ENCODE data around the gene PLCH2.

The PLCH2 gene

DNA sequence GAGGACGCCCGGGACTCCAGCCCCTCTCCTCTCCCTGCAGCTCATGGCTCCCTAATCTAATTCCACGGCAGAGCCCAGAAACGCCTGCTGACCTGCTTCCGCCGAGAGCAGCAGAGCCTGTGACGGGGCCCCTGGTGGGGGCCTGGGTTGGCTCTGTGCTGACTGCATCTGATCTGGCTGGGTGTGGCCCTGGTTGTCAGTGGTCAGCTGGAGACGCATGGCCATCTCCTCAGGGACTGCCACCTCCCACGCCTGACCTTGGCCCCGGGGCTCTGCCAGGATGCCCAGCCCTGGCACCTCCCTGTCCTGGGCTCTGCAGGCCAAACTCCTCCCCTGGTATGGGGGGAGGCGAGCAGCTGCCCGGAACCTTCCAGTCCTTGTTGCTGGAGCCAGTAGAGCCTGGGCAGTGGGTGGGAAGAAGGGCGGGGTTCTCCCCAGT, 1.1 kb upstream of the PLCH2 start:
- no peak for DNase-seq

DNA sequence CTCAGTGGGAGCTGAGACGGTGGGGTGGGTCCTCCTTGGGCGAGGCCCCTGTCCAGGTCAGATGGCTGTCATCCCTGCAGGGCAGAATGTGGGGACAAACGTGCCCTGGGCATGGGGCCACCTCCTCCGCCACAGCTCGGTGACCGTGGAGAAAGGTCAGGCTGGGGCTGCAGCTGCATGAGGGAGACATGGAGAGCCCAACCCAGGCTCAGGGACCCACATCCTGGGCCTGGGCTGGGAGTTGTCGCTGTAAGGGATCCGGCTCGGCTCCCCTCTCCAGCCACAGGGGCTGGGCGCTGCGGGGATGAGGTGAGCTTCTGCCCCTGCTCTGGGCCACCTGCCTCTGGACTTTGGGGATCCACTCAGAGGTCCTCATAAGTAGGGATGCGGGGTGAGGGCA, 518 bp upstream of the PLCH2 start:
- no peak for DNase-seq

DNA sequence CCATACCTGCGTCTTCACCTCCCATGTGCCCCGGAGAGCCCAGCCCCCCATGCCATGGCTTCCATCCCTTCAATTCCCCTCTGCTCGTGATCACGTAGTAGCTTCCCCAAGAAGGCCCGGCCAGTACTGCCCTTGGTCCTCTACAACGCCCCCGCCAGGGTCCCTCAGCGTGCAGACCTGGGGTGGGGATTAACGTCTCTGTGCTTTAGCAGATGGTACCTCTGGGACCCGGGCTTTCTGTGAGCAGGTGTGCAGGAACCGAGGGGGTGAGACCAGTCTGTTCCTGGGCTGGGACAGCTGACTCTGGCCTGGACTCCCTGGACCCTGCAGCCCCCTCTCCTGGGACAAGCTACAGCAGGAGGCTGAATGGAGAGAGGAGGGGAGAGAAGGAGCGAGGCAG, 1.2 kb downstream of the PLCH2 start:
- DNase-seq, result no peak

DNA sequence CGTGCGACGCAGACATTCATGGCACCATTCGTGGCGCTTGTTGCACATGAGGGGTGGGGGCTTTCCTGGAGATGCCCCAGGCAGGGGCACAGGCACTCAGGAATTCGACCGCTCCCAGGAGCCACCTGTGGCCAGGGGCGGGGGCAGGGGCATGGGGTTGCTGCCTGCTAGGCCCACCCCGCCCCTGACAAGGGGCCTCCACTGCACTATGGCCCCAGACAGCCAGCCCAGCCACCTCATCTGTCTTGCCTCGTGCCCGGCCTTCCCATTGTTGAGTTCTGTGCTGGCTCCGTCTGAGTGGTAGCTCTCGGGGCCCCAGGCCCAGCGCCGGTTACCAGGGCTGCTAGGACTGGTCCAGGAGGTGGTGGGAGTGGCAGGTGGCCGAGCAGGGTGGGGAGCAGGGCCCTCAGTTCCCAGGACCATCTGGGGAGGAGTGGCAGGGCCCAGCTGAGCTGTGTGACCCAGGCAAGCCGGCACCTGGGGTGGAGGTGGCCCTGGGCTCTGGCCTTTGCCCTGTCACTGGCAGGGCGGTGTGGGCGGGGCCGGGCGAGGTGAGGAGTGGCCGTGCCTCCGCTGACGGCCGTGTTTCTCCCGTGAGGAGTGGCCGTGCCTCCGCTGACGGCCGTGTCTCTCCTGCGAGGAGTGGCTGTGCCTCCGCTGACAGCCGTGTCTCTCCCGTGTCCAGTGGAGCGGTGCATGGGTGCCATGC, 1.9 kb downstream of the PLCH2 start:
- DNase-seq, result no peak

DNA sequence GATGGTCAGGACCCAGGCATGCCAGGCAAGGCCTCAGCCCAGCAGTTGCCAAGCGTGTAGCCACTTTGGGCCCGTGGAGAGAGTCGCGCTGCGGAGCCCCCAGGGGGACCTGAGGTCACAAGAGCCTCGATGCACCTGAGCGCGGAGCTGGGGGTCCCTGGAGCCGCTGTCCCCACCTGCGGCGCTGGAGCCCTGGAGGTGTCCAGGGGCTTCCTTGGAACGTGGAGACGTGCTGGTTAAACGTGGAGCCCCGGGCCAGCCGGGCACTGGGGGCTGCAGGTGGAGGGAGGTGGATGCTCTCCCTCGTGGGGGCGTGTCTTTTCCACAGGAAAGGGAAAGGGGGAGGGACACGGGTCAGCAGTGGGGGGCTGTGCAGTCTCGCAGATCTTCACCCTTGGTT, 3.1 kb downstream of the PLCH2 start:
- no peak for DNase-seq

DNA sequence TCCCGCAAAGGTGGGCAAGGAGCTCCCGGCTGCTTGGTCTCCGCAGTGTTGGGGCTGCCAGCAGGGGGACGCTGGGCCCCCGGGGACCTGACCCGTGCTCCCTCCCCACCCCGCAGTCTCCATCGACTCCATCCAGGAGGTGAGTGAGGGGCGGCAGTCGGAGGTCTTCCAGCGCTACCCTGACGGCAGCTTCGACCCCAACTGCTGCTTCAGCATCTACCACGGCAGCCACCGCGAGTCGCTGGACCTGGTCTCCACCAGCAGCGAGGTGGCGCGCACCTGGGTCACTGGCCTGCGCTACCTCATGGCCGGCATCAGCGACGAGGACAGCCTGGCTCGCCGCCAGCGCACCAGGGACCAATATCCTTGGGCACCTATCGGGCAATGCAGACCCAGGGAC, 3.5 kb downstream of the PLCH2 start:
- no peak for DNase-seq

DNA sequence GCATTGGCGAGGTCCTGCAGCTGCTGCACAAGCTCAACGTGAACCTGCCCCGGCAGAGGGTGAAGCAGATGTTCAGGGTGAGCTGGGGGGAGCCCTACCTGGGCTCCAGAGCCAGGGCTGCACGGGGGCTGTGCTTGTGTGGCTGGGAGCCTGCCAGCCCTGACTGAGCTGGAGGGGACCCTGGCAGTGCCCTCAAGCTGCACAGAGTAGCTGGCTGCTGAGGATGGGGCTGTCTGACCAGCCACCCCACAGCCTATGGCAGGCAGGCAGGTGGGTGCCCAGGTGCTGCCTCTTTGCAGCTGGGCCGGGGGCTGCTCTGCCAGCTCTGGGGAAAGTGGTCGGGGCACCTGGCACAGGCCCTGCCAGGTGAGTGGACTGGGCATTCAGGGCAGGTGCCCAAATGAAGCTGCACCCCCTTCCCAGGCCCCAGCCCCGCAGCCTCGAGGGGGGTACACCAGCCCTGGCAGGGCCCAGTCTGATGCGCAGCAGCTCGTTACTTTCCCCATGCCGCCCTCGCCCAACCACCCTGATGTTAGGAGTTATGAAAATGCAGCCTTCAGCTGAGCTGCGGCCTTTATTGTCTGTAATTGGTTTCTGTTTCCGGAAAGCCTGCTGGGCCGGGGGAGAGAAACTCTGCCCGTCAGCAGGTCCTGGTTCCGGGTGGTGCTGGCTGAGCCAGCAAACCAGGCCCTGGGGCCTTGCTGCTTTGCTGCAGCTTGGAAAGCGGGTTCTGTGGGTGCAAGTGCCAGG, 4.3 kb downstream of the PLCH2 start:
- DNase-seq, result no peak

DNA sequence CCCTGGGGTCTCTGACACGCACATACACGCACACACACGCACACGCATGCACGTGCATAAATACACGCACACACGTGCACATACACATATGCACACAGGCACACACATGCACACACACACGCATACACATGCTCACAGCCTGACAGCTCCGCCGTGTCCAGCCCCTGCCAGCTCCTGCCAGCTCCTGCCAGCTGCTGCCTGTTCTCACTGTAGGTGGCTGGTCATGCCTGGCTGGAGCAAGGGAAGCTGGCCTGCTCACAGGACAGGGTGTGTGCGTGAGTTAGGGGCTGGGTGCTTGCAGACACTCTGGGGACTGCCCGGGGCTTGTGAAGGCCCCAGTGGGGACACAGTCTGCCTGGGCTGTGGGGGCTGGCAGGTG, 4.9 kb downstream of the PLCH2 start:
- DNase-seq, result no peak

DNA sequence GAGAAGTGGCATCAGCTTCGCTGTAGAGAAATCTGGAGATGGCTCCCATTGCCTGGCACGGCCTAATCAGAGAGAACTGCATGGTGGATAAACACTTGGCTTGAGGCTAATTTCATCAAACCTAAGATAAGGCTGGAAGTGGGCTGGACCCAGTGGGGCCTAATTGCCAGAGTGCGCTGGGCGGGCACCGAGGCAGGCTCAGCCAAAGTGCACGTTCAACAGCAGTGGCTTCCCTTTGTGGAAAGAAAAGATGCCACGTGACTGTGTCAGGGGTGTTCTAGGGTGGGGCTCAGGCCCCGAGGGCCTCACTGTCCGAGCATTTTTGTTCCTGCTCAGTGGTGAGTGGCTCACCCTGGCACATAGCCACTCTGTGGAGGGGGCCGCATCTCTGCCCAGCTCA, 5.8 kb downstream of the PLCH2 start:
- DNase-seq, result no peak

DNA sequence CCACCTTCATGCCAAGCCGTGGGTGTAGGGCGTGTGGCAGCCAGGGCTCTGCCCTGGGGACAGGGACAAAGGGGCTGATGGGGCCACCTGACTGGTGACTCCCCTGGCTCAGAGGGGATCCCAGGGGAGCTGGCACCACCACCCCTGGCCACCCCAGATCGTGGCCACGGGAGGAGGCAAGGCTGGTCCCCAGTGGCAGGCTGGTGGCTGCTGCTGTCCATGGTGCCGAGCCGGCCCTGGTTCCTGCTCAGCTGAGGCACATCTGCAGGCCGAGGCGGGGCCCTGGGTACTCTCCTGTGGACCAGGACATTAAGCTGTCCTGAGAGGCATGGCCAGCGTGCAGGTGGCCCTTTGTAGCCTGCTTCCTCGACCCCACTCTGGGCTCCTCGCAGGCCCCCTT, 6.5 kb downstream of the PLCH2 start:
- no peak for DNase-seq

DNA sequence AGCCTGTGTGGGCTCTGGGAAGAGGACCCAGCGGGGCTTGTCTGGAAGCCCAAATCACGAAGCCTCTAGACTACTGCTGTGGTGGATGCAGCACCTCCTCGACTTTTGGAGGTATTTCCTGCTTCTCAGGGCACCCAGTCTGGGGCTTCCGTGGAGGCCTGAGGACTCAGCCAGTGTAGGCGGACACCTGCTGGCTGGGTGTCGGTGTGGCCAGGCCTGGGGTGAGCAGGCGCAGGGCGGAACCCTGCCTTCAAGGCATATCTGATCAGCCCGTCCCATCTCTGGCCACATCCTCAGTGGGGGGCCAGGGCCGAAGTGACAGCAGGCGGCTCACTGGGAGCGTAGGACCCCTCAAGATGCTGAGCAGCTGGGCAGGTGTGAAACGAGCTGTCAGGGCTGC, 6.9 kb downstream of the PLCH2 start:
- DNase-seq, result no peak

DNA sequence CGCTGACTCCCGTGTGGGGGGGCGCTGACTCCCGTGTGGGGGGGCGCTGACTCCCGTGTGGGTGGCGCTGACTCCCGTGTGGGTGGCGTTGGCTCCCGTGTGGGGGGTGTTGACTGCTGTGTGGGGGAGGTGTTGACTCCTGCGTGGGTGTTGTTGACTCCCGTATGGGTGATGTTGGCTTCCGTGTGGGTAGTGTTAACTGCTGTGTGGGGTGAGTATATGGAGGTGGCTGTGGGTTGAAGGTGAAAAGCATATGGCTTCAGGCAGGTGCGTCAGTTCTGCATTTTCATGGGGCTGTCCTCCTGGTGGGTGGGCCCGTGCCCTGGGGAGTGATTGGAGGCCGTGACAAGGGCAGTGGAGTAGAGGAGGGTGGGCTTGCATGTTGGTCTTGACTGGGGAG, 7.9 kb downstream of the PLCH2 start:
- no peak for DNase-seq

DNA sequence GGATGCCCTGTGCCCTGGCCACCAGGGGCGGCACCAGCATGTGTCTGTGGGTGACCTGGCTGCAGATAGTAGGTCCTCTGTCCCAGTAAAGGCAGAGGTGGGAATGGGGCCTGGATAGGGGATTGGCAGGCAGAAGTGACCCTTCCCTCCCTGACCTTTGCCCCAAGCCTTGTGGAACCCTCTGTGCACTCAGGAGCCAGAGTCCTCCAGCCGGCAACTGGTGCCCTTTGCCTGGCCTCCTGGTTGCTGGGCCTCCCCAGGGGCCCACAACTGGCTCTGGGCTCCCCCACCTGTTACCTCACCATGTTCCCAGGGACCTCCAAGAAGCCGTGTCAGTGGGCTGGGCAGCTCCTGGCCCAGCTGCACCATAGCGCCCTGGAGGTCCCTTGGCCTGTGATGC, 10.0 kb downstream of the PLCH2 start:
- DNase-seq, result no peak

DNA sequence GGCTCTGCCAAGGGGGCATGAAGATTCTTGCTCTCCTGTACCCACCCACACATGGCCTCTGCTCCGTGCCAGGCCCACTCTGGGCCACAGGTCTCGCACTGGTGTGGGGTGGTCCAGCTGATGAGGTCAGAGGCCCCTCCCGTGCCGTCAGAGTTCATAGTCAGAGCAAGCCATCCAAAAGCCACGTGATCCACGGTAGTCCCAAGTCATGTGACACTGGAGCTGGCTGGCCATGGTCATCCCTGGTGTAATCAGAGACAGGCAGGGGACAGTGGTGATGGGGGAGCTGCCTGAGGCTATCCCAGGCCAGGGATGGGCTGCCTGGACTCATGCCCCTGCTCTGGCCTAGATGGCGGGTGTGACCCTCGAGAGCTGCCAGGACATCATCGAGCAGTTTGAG, 10.5 kb downstream of the PLCH2 start:
- no peak for DNase-seq

DNA sequence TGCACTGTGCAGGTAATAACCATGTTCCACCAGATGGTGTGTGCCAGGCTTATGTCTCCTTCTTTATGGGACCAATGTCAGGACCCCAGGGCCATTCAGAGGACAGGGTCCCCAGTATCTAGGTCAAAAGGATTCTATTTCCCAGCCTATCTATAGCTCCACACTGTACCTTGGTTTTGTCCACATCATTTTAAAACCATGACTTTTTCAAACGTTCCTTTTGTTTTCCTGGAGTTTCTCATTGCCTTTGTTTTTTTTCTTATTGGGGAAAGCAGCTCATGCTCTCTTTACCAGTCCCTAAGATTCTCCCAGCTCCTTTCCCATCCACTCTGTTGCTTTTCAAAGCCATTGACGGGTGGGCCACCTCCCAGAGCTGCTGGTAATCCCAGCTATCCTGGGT, 12.6 kb downstream of the PLCH2 start:
- no peak for DNase-seq

DNA sequence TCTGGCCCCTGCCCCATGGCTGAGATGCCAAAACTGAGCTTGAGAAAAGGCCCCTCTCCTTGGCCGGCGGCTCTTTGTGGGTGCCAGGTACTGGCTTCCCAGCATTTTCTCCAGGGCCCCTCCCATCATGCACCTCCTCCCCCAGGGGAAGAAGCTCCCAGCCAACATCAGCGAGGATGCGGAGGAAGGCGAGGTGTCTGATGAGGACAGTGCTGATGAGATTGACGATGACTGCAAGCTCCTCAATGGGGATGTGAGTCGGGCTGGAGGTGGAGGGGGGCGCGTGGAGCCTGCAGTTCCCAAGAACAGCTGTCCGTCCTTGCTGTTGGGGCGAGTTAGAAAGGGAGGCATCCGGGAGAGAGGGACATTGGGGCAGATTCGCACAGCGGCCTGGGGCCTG, 13.5 kb downstream of the PLCH2 start:
- DNase-seq, result peak in 1 of 51 donors; percentile 58

DNA sequence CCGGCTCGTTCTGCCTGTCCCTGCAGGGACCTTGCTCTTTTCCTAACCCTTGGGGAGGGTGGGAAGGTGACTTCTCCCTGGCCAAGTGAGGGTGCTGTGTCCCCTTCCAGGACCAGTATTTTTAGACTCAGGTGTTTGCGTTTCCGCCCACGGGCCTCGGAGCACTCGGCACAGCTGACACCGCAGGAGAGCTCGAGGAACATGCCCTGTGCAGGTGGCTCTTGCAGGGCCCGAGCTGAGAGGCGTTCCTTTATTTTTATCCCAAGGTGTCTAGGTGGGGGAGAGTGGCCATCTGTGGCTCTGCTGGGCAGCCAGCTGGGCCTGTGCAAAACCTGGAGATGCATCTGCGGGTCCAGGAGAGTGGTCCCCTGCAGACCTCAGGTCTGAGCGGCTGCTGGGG, 16.0 kb downstream of the PLCH2 start:
- DNase-seq, result no peak

DNA sequence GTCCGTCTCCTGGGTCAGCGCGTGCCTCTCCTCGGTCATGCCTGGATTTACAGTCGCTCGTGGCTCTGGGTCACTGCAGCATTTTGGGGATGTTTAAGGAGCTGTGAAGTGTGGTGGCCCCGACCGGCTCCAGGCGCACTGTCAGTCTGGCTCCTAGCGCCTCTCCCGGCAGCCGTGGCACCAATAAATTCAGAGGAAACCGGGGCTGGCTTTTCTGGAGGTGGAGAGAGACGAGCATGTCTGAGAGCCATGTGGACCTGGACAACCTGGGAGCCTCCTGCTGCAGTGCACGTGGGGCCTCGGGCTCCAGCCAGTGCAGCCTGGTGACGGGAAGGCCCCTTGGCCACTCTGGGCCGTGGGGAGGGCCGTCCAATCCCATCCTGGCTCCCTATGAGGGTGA, 17.1 kb downstream of the PLCH2 start:
- peak in 1 of 51 donors; percentile 37 for DNase-seq

DNA sequence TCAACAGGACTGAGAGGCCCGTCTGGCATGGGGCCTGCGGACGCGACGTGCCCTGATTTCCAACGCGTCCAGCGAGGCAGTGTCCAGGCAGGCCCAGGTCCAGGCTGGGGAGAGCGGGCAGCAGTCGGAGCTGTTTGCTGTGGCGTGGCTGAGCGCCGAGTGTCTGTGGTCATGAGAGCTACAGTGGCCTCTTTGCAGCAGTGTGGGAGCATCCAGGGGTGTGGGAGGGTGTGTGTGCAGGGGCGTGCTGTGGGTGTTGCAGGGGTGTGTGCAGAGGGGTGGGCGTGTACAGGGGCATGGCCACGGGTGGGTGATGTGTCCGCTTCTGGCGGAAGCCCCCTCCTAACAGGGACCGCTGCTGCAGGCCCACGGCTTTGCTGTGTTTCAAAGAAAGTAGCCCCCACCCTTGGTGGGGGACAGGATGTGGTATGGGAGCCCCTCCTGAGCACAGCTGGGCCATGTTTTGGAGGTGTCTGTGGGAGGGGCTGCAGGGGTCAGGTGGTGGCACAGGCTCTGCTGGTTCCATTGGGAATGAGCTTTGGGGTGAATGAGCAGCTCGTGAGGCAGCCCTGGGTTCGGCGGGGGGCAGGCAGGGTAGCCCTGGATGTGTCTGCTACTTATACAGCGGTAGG, 17.7 kb downstream of the PLCH2 start:
- peak in 50 of 51 donors; percentile 9 to 95 (median 78) for DNase-seq

DNA sequence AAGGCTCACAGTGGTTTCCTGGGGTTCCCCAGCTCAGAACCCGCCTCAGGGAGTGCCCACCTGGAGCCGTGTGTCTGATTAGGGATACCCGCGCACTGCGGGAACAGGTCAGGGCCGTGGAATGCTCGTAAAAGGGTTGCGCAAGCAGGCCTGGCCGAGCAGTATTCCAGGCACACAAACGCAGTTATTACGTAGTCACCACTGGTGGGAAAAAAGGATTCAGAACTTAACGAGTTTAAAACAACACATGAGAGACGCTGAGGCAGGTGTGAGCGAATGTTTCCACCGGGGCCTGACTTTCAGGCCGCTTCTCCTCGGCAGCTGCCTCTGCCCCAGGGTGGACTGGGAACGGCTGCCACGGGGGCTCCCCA, 18.2 kb downstream of the PLCH2 start:
- no peak for DNase-seq

DNA sequence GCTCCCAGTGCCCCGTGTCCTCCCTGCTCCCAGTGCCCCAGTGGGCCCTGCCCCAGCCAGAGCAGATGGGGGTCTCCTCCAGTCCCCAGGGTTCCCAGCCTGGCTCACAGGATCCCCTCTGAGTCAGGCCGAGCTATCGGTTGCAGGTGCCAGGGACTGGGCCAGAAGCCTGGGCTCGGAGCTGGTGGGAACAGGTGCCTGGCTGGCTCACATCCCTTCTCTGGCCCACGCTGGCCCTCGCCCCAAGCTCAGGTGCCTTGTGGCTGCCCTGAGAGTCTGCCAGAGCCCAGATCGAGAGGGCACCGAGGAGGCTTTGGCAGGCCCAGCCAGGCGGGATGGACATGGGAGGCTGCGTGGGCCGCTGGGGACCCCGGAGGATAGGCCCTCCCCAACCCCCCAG, 18.9 kb downstream of the PLCH2 start:
- DNase-seq, result no peak

DNA sequence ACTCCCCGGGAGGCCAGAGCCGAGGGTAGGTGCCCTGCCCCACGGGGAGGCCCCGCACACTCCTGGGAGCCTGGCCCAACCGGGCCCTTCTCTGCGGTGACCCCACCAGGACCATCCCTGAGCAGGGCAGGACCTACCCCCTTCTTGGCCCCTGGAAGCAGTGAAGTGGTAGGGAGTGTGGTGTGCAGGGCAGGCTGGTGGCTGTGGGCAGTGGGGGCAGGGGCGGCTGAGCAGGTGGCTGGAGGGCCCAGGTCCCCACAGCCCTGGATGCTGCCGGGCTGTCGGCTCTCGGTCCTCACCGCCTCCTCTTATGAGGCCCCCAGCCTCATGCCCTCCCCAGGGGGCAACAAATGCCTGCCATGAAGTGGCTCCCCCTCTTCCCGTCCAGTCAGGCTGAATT, 19.5 kb downstream of the PLCH2 start:
- no peak for DNase-seq

DNA sequence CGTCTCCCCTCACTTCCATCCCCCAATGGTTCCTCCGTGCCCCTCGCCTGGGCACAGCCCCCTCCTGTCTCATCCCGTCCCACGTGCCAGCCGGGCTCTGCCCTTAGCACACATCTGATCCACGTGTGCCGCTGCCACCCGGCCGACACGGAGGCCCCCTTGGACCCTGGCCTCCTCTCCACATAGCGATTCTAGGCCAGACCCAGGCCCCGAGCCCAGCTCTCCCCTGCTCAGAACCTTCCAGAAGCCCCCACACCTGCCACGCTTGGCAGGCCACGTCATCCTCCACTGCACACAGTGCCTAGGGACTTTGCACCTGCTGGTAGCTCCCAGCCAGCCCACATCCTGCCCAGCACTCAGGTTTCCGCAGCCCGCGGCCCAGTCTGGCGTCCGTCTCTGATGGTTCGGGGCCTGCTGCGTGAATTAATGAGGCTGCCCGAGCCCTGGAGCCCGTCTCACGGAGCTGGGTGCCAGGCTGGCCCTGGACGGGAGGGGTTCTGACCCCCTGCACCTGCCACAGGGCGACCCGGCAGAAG, 20.1 kb downstream of the PLCH2 start:
- no peak for DNase-seq

Data from hypothalamus (tissue), 51 donors.